HG02938 (cell line): ENCODE measurements around the gene MORN2.
"Not testable (repeated sequence)": the region's sequence is repeated elsewhere in the genome, so short reads cannot be mapped to it uniquely, and the experiment has no call there.

Experiments used
- ATAC-seq: cut with Tn5 transposase; IDR thresholded peaks from one replicate; pipeline ENCODE4 v1.9.1; 2021; ENCODE audit warnings: mild to moderate bottlenecking, moderate library complexity; ENCODE audit not compliant: unreplicated experiment

Gene MORN2

DNA sequence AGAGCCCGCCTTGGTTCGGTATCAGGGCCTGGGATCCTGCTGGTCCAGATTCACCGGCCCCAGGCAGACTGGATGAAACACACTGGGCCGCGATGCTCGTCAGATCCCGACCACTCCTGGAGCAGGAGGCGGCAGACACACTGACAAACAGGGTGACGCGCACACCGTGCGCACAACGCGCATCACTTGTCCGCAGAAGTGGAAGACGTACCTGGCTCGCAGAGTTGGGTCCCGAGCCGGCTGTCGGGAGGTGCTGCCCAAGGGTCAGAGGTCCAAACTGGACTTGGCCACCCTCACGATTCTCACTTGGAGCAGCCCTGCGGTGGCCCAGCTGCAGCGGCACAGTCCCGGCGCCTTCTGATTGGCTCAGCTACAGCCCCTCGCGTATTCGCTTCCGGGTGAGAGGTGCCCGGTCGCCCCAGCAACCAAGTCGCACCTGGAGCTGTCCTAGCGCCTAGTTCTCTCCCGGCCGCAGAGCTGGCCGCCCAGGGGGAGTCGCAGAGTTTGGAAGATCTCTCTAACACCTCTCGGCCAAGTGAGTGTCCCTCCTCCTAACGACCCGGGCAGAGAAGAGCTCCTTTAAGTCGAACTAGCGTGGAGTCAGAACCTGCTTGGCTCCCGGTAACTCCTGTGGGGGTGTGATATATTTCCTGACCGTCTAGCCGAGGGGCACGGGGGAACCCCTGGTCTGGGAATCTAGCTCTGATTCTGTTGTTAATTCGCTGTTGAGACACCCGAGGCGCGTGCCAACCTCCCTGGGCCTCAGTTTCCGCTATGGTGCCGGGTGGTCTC is at the start of gene MORN2, which contains the start of gene DHX57:
MORN2 (plus strand) TSS at position 401 of the 792 bp plus-strand sequence.
DHX57 (minus strand) TSS at position 359 of the 792 bp plus-strand sequence. CDS start 7,529 bp downstream, outside the sequence.
- peak; percentile 99 for ATAC-seq

DNA sequence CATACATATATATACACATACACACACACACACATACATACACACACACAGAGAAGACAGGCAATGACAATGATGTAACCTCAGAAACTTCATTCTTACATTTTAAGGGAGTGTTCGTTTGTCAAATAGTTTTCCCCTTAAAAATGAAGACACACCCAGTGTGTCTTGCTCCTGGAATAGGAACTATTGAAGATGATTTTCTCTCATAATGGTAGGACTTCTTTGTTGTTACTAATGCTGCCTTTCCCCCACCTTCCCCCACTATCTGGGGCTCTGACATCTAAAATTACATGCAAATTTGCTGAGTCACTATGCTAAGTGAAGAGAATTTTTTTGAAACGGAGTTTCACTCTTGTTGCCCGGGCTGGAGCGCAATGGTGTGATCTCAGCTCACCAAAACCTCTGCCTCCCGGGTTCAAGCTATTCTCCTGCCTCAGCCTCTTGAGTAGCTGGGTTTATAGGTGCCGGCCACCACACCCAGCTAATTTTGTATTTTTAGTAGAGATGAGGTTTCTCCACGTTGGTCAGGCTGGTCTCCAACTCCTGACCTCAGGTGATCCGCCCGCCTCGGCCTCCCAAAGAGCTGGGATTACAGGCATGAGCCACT is 48.1 kb upstream of the MORN2 start:
- ATAC-seq: not testable (repeated sequence)

DNA sequence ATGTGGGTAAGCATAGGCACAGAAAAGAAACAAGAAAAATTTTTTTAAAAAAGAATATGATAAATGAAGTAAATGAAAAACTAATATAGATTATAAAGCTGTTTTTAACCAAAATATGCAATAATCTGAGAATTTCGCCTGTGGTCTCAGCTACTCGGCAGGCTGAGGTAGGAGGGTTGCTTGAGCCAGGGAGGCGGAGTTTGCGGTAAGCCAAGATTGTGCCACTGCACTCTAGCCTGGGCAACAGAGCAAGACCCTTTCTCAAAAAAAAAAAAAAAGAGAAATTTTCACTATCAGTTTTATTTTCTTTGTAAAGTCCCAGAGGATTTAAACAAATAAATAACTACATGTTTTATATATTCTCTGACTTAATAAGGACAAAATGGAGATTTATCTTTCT is 47.3 kb upstream of the MORN2 start:
- ATAC-seq: no peak

DNA sequence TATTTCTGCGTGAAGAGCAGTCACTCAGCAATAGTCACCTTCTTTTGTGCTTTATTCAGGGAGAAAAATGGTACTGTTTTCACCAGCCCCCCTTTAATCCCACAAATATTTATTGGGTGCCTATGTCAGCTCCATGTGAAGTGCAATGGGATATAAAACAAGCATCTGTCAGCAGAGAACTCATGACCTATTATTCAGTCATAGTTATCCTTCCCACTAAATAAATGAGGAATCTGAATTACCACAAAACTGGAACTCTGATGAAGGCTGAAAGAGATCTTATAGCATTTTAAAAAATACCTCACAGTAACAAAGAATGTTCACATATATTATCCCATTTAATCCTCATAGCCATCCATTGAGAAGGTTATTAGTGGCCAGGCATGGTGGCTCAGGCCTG is 45.8 kb upstream of the MORN2 start:
- ATAC-seq: no peak

DNA sequence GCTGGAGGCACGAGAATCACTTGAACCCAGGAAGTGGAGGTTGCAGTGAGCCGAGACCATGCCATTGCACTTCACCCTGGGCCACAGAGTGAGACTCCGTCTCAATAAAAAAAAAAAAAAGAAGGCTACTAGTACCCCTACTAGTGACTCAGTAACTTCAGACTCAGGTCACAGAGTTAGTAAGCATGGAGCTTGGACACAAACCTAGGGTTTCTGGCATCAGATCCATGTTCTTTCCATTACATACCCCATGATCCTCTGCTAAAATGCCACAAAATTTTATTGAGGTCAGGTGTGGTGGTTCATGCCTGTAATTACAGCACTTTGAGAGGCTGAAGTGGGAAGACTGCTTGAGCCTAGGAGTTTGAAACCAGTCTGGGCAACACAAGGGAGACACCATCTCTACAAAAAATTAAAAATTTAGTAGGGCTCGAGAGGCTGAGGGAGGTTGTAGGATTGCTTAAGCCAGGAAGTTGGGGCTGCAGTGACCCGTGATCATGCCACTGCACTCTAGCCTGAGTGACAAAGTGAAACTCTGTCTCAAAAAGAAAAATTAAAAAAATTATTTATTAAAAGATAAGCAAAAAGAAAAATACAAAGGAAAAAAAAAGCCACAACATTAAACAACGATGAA is 45.1 kb upstream of the MORN2 start:
- ATAC-seq: no peak

DNA sequence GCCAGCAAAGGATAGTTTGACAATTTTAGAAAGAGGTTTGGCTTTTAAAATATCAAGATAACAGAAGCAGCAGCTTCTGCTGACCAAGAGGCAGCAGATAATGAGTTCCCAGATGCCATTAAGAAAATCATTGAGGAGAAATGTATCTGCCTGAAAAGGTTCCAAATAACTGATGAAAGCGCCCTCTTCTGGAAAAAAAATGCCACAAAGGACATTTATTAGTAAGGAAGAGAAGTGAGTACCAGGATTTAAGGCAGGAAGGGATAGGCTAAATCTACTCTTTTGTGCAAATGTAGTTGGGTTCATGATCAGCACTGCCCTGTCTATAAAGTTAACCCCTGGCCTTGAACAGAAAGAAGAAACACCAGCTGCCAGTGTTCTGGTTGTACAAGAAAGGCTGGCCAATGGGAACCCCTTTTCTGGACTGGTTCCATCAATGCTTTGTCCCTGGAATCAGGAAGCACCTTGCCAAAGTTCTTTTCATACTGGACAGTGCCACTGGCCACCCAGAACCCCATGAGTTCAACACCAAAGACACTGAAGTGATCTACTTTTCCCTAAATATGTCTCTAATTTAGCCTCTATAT is 40.7 kb upstream of the MORN2 start:
- ATAC-seq: no peak

DNA sequence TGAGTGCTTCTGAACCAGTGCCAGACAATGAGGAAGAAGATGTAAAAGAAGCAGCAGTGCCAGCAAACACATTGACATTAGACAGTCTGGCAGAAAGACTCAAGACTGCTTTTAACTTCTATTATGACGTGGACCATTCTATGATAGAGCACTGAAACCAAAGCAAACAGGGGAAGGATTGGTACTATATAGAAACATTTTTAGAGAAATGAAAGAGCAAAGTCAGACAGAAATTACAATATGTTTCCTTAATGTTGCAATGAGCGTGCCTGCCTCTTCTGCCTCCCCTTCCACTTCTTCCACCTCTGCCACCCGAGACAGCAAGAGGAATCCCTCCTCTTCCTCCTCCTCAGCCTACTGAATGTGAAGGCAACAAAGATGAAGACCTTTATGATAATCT is 39.8 kb upstream of the MORN2 start:
- peak; percentile 93 for ATAC-seq

DNA sequence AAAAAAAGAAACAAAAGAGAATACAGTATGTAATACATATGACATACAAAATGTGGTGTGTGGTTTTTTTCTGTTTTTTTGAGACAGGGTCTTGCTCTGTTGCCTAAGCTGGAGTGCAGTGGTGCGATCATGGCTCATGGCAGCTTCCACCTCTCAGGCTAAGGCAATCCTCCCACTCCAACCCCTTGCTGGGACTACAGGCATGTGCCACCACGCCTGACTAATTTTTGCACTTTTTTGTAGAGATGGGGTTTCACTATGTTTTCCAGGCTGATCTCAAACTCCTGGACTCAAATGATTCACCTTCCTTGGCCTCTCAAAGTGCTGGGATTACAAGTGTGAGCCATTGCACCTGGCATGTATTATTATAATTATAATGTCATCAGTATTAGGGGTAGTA is 39.0 kb upstream of the MORN2 start:
- ATAC-seq: no peak

DNA sequence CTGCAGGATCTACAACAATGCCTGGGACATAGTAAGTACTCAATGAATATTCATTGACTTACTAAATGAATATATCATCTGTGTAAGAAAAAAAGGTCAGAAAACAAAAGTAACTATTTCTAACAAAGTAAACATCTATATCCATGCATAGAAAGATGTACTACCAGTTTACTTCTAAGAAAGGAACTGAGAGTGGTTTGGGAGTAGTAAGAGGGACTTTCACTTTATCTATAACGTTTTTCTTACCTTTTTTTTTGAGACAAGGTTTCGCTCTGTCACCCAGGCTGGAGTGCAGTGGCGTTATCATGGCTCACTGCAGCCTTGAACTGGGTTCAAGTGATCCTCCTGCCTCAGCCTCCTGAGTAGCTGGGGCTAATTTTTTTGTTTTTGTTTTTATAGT is 25.7 kb upstream of the MORN2 start:
- ATAC-seq: peak; percentile 84

DNA sequence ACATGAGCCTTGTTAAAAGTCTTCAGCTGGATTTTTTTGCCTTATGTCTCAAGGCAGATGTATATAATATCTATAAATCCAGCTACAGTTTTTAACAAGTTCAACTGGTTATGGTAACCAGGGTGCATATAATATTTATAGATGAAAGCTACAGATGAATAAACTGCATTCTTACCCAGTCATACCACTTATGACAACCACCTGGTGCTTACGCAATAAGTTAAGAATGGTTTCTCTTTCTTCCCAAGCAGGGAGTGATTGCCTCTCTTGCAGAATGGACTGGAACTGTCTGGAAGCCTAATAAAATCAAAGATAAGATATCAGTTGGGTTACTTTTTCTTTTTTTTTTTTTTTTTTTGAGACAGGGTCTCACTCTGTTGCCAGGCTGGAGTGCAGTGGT is 19.6 kb upstream of the MORN2 start:
- ATAC-seq: no peak

DNA sequence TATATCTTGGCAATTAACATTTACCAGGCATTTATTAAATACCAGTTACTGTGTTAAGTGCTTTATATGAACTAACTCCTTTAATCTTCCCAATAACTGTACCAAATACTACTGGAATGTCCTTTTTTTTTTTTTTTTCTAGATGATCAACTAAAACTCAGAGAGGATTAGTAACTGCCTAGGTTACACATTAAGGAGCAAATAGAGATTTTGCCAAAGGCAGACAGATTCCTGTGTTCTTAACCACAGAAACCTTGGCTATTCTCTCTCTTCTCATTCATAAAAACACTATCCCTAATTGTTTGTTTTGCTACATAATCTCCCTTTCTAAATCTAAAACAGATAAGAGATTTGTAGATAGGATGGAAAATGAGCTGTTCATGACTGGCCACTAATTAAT is 13.3 kb upstream of the MORN2 start:
- ATAC-seq: no peak

DNA sequence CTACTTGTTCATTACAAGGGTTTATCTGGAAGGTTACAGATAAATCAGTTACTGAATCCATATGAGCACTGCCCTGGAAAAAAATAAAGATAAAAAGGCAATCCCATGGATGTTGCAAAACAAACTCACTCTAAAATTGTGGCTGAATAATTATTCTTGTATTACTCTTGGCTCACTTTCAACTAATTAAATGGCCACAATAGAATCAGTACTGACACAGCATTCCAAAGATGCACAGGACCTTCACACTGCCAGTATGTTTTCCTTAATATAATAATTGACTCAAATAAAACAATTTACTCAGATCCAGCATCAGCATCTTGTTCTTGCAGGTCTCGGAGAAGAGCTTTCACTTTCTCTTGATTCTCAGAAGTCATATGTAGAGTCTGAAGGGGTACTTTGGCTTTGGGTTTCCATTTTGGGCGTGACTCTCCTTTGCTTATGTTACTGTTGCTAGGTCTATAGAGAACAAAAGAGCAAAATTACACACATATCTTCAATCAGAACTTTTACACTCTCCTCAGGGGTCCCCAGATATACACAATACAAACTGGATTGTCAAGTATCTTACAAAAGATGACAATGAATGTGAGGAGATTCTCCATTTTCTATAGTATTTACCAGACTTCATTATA is 12.6 kb upstream of the MORN2 start:
- no peak for ATAC-seq

DNA sequence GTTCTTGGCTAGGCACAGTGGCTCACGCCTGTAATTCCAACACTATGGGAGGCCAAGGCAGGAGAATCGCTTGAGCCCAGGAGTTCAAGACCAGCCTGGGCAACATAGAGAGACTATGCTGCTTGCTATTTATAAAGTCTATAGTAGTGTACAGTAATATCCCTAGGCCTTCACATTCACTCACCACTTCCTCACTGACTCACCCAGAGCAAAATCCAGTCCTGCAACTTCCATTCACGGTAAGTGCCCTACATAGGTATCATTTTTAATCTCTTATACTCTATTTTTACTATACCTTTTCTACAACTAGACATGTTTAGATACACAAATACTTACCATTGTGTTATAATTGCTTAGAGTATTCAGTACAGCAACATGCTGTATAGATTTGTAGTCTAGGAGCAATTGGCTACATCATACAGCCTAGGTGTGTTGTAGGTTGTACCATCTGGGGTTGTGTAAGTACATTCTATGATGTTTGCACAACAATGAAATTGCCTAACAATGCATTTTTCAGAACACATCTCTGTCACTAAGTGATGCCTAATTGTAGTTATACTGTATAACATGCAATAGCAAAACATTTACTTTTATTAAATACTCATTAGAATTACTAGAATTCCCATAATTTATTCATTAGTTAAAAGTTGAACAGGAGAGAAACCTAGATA is 8.9 kb upstream of the MORN2 start:
- ATAC-seq: no peak

DNA sequence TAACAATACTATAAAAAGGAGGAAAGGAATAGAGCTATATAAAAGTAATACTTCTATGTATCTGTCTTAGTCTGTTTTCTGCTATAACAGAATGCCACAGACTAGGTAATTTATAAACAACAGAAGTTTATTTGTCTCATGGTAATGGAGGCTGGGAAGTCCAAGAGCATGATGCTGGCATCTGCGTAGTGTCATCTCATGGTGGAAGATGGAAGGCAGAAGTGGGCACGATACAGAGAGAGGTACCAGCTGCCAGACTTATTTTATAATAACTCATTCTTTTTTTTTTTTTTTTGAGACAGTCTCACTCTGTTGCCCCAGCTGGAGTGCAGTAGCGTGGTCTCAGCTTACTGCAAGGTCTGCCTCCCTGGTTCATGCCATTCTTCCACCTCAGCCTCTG is 4.3 kb upstream of the MORN2 start:
- no peak for ATAC-seq

DNA sequence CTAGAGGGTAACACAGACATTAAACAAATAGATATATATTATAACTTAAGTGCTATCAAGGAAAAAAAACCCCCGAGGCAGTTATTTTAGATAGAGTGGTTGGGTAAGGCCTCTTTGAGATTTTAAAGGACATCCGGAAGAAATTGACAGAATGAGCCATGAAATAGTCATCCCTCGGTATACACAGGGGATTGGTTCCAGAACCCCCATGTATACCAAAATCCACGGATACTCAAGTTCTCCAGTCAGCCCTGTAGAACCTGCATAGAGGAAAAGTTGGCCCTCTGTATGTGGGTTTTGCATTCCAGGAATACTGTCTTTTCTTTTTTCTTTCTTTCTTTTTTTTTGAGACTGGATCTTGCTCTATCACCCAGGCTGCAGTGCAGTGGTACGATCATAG is 2.0 kb upstream of the MORN2 start:
- ATAC-seq: no peak

DNA sequence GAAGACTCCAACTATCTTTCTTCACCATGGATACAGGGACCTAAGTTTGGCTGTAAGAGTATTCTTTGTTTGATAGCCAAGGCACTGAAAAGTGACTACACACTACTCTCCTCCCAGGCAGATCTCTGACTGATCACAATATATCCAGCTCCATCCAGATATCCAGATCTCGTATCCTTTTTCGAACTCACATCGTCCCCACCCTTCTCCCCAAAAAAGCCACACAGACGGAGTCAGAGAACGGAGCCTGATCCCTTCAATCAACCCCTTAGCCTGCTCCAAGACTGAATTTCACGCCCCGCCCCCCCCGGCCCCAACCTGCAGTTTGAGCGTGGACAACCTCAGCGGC is 575 bp upstream of the MORN2 start:
- ATAC-seq: no peak

DNA sequence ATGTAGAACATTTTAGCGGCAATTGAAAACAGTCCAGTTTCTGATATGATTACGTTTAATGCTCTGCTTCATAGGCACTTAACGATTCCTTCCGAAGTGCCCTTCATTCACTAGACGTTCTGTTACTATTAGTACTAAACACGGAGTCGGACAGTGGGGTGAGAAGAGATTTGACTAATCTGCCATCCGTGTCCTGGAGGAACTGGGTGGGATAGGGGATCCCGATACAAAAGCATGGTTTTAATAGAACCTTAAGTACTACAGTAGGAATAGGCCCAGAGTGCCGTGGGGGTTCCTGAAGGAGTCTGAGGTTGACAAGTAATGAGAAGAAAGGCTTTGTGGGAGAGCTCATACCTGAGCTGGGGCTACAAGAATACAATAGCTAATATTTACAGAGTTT is 631 bp downstream of the MORN2 start:
- no peak for ATAC-seq

DNA sequence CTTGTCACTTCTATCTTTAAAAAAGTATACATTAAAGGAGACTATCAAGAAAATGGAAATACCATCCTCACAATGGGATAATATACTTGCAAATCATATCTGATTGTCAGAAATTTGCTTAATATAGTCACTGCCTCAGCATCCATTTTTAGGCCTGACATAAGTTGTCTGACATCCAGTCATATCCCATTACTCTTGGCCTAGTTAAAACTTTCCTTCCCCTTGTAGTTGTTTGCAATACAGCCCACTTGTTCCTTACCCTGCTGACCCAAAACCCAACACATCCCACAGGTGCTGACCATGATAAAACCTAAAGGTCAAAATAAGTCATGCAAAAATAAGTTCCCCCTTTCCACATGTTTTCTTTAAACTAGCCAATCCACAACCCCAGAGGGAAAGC is 10.3 kb downstream of the MORN2 start:
- no peak for ATAC-seq

DNA sequence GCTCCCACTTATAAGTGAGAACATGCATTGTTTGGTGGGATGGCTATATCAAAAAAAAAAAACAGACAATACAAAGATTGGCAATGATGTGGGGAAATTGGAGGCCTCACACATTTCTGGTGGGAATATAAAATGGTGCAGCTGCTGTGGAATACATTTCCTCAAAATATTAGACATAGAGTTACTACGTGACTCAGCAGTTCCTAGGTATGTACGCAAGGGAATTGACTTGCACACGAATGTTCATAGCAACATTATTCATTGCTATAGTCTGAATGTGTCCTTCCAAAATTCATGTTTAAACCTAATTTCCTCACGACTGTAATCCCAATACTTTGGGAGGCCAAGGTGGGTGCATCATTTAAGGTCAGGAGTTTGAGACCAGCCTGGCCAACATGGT is 11.6 kb downstream of the MORN2 start:
- ATAC-seq: no peak

DNA sequence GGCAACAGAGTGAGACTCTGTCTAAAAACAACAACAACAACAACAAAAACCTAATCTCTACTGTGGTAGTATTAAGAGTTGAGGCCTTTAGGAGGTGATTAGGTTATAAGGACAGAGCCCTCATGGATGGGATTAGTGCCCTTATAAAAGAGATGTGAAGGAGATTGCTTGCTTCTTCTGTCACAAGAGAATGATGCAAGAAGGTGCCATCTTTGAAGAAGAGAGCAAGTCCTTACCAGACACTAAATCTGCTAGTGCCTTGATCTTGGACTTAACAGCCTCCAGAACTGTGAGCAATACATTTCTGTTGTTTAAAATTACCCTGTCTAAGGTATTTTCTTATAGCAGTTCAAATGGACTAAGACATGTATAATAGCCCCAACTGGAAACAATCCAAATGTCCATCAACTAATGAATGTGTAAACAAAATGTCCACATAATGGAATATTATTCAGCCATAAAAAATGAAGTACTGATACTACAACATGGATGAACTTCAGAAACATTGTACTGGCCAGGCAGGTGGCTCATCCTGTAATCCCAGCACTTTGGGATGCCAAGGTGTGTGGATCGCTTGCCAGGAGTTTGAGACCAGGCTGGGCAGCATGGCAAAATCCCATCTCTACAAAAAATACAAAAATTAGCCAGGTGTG is 12.3 kb downstream of the MORN2 start:
- ATAC-seq: no peak
